HEK293 (cell line): Measurements from ENCODE around the gene HOXA4.

ENCODE experiments used
- GLIS1 ChIP-seq: fragments of 450-650 bp; formaldehyde crosslinking; IDR thresholded peaks from 2 replicates; pipeline ENCODE4 v1.5.1; 2016; ENCODE audit warnings: missing biosample characterization, missing genetic modification characterization
- GLIS2 ChIP-seq: fragments of 450-650 bp; formaldehyde crosslinking; IDR thresholded peaks from 2 replicates; pipeline ENCODE4 v1.5.1; 2016; ENCODE audit warnings: missing biosample characterization, missing genetic modification characterization
- KLF8 ChIP-seq: fragments of 450-650 bp; formaldehyde crosslinking; IDR thresholded peaks from 2 replicates; pipeline ENCODE4 v1.5.1; 2016; ENCODE audit warnings: missing biosample characterization, missing genetic modification characterization
- MEIS1 ChIP-seq: sonication (generic); formaldehyde crosslinking; IDR thresholded peaks from 2 replicates; pipeline ENCODE4 v1.8.1; 2022; ENCODE audit warnings: missing genetic modification reagents, mild to moderate bottlenecking, borderline replicate concordance
- ZBTB48 ChIP-seq: fragments of 450-650 bp; formaldehyde crosslinking; IDR thresholded peaks from 2 replicates; pipeline ENCODE4 v1.5.1; 2016; ENCODE audit warnings: missing biosample characterization, missing genetic modification characterization
- ZNF324 ChIP-seq: fragments of 450-650 bp; formaldehyde crosslinking; IDR thresholded peaks from 2 replicates; pipeline ENCODE4 v1.5.1; 2016; ENCODE audit warnings: missing biosample characterization, missing genetic modification characterization
- ZNF391 ChIP-seq: fragments of 450-650 bp; formaldehyde crosslinking; IDR thresholded peaks from 2 replicates; pipeline ENCODE4 v1.5.1; 2016; ENCODE audit warnings: low read depth, missing biosample characterization, missing genetic modification characterization, borderline replicate concordance
- ZNF529 ChIP-seq: fragments of 450-650 bp; formaldehyde crosslinking; IDR thresholded peaks from 2 replicates; pipeline ENCODE4 v1.5.1; 2017; ENCODE audit warnings: missing genetic modification characterization, missing biosample characterization; ENCODE audit not compliant: insufficient replicate concordance
- ZNF558 ChIP-seq: fragments of 450-650 bp; formaldehyde crosslinking; IDR thresholded peaks from 2 replicates; pipeline ENCODE4 v1.5.1; 2016; ENCODE audit warnings: missing biosample characterization, missing genetic modification characterization
- ZNF626 ChIP-seq: fragments of 450-650 bp; sonication (Bioruptor Pico); formaldehyde crosslinking; IDR thresholded peaks from 2 replicates; pipeline ENCODE4 v1.5.1; 2018; ENCODE audit warnings: missing biosample characterization, missing genetic modification characterization, inconsistent platforms
- ZNF707 ChIP-seq: fragments of 450-650 bp; formaldehyde crosslinking; IDR thresholded peaks from 2 replicates; pipeline ENCODE4 v1.5.1; 2016; ENCODE audit warnings: missing biosample characterization, missing genetic modification characterization
- ZNF768 ChIP-seq: fragments of 450-650 bp; formaldehyde crosslinking; IDR thresholded peaks from 2 replicates; pipeline ENCODE4 v1.5.1; 2018; ENCODE audit warnings: missing biosample characterization, mild to moderate bottlenecking, missing genetic modification characterization
- ZSCAN23 ChIP-seq: fragments of 450-650 bp; formaldehyde crosslinking; IDR thresholded peaks from 2 replicates; pipeline ENCODE4 v1.5.1; 2016; ENCODE audit warnings: missing biosample characterization, missing genetic modification characterization
- ZSCAN30 ChIP-seq: fragments of 450-650 bp; IDR thresholded peaks from 2 replicates; pipeline ENCODE4 v1.5.1; 2018; ENCODE audit warnings: missing biosample characterization, mild to moderate bottlenecking, missing genetic modification characterization, moderate library complexity
- TF ChIP-seq, protein P1 (sequence below): fragments of 450-650 bp; formaldehyde crosslinking; IDR thresholded peaks from 2 replicates; pipeline ENCODE4 v1.5.1; 2016; ENCODE audit warnings: missing biosample characterization, missing genetic modification characterization
- TF ChIP-seq, protein P2 (sequence below): fragments of 450-650 bp; formaldehyde crosslinking; optimal IDR thresholded peaks from 2 replicates; pipeline ENCODE3; 2016; ENCODE audit warnings: missing biosample characterization, mild to moderate bottlenecking, missing genetic modification characterization
- TF ChIP-seq, protein P3 (sequence below): fragments of 450-650 bp; formaldehyde crosslinking; IDR thresholded peaks from 2 replicates; pipeline ENCODE4 v1.5.1; 2016; ENCODE audit warnings: missing biosample characterization, missing genetic modification characterization, borderline replicate concordance
- TF ChIP-seq, protein P4 (sequence below): IDR thresholded peaks from 2 replicates; pipeline ENCODE4 v1.6.1; 2011; ENCODE audit warnings: mild to moderate bottlenecking, low read depth, low read length, borderline replicate concordance
- TF ChIP-seq, protein P5 (sequence below): fragments of 450-650 bp; formaldehyde crosslinking; IDR thresholded peaks from 2 replicates; pipeline ENCODE4 v1.5.1; 2016; ENCODE audit warnings: missing biosample characterization, missing genetic modification characterization
- TF ChIP-seq, protein P6 (sequence below): fragments of 450-650 bp; formaldehyde crosslinking; IDR thresholded peaks from 2 replicates; pipeline ENCODE4 v1.5.1; 2016; ENCODE audit warnings: missing biosample characterization, missing genetic modification characterization
- TF ChIP-seq, protein P7 (sequence below): fragments of 450-650 bp; formaldehyde crosslinking; IDR thresholded peaks from 2 replicates; pipeline ENCODE4 v1.5.1; 2016; ENCODE audit warnings: missing biosample characterization, missing genetic modification characterization, borderline replicate concordance

HOXA4 gene

DNA sequence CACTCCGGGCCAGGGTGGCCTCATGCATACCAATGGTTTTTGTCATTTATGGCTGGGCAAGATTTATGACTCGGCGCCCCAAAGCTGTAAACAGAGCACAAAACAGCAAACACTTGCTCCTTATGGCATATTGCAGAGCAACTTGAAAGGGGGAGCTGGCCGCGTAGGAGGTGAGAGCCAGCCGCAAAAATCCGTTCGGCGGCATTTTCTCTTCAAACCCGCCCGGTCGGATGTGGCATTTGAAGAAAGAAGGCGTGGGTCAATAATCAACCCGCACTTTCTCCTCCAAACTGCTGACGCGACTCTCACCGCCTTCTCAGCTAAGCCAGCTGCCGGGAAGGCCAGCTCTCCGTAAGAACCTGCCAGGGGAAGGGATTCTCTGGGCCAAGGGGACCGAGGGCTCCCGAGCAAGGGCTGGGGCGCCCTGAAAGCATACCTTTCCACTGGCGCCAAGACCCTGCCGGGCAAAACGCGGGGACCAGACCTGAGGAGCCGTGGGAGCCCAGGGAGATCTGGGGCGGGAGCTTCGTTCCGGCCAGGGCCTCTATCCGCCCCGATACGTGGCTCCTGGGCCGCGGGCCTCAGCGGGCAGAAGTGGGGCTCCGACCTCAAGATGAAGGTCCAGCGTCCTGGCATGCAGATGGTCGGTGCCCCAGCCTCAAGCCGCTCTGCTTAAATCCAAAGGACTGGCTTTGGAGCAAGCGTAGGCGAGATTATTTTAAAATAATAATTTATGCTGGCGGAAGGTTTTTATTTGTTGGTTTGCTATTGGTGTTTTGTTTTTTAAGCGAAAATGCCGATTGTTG is 15.1 kb downstream of the HOXA4 start (continued):
- TF ChIP-seq ZBTB48 (tag by site-specific recombination) = peak; percentile 34; the same call in 1 of the 2 replicates
- TF ChIP-seq ZNF324 (tag by site-specific recombination) = no peak
- TF ChIP-seq, protein P1, sequence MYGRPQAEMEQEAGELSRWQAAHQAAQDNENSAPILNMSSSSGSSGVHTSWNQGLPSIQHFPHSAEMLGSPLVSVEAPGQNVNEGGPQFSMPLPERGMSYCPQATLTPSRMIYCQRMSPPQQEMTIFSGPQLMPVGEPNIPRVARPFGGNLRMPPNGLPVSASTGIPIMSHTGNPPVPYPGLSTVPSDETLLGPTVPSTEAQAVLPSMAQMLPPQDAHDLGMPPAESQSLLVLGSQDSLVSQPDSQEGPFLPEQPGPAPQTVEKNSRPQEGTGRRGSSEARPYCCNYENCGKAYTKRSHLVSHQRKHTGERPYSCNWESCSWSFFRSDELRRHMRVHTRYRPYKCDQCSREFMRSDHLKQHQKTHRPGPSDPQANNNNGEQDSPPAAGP = peak; percentile 74; the same call in 1 of the 2 replicates
- peak; percentile 79 for TF ChIP-seq ZSCAN30 (tag by site-specific recombination)
- no peak for TF ChIP-seq ZNF391
- TF ChIP-seq, protein P2, sequence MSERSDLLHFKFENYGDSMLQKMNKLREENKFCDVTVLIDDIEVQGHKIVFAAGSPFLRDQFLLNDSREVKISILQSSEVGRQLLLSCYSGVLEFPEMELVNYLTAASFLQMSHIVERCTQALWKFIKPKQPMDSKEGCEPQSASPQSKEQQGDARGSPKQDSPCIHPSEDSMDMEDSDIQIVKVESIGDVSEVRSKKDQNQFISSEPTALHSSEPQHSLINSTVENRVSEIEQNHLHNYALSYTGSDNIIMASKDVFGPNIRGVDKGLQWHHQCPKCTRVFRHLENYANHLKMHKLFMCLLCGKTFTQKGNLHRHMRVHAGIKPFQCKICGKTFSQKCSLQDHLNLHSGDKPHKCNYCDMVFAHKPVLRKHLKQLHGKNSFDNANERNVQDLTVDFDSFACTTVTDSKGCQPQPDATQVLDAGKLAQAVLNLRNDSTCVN (tag by site-specific recombination) = peak; percentile 13
- TF ChIP-seq MEIS1 (CRISPR knock-in tag) = peak; percentile 92
- TF ChIP-seq, protein P3, sequence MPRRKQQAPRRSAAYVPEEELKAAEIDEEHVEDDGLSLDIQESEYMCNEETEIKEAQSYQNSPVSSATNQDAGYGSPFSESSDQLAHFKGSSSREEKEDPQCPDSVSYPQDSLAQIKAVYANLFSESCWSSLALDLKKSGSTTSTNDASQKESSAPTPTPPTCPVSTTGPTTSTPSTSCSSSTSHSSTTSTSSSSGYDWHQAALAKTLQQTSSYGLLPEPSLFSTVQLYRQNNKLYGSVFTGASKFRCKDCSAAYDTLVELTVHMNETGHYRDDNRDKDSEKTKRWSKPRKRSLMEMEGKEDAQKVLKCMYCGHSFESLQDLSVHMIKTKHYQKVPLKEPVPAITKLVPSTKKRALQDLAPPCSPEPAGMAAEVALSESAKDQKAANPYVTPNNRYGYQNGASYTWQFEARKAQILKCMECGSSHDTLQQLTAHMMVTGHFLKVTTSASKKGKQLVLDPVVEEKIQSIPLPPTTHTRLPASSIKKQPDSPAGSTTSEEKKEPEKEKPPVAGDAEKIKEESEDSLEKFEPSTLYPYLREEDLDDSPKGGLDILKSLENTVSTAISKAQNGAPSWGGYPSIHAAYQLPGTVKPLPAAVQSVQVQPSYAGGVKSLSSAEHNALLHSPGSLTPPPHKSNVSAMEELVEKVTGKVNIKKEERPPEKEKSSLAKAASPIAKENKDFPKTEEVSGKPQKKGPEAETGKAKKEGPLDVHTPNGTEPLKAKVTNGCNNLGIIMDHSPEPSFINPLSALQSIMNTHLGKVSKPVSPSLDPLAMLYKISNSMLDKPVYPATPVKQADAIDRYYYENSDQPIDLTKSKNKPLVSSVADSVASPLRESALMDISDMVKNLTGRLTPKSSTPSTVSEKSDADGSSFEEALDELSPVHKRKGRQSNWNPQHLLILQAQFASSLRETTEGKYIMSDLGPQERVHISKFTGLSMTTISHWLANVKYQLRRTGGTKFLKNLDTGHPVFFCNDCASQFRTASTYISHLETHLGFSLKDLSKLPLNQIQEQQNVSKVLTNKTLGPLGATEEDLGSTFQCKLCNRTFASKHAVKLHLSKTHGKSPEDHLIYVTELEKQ (tag by site-specific recombination) = peak; percentile 81
- TF ChIP-seq, protein P4, sequence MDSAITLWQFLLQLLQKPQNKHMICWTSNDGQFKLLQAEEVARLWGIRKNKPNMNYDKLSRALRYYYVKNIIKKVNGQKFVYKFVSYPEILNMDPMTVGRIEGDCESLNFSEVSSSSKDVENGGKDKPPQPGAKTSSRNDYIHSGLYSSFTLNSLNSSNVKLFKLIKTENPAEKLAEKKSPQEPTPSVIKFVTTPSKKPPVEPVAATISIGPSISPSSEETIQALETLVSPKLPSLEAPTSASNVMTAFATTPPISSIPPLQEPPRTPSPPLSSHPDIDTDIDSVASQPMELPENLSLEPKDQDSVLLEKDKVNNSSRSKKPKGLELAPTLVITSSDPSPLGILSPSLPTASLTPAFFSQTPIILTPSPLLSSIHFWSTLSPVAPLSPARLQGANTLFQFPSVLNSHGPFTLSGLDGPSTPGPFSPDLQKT = no peak
- TF ChIP-seq ZNF626 (tag by site-specific recombination) = no peak
- TF ChIP-seq, protein P5, sequence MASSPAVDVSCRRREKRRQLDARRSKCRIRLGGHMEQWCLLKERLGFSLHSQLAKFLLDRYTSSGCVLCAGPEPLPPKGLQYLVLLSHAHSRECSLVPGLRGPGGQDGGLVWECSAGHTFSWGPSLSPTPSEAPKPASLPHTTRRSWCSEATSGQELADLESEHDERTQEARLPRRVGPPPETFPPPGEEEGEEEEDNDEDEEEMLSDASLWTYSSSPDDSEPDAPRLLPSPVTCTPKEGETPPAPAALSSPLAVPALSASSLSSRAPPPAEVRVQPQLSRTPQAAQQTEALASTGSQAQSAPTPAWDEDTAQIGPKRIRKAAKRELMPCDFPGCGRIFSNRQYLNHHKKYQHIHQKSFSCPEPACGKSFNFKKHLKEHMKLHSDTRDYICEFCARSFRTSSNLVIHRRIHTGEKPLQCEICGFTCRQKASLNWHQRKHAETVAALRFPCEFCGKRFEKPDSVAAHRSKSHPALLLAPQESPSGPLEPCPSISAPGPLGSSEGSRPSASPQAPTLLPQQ = no peak
- TF ChIP-seq, protein P6, sequence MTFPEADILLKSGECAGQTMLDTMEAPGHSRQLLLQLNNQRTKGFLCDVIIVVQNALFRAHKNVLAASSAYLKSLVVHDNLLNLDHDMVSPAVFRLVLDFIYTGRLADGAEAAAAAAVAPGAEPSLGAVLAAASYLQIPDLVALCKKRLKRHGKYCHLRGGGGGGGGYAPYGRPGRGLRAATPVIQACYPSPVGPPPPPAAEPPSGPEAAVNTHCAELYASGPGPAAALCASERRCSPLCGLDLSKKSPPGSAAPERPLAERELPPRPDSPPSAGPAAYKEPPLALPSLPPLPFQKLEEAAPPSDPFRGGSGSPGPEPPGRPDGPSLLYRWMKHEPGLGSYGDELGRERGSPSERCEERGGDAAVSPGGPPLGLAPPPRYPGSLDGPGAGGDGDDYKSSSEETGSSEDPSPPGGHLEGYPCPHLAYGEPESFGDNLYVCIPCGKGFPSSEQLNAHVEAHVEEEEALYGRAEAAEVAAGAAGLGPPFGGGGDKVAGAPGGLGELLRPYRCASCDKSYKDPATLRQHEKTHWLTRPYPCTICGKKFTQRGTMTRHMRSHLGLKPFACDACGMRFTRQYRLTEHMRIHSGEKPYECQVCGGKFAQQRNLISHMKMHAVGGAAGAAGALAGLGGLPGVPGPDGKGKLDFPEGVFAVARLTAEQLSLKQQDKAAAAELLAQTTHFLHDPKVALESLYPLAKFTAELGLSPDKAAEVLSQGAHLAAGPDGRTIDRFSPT (tag by site-specific recombination) = 0 out of 2 replicates have a peak, but pooled peaks have one; percentile 33
- TF ChIP-seq GLIS2 = no peak
- TF ChIP-seq ZNF529 (tag by site-specific recombination) = no peak
- no peak for TF ChIP-seq KLF8 (tag by site-specific recombination)
- 0 out of 2 replicates have a peak, but pooled peaks have one; percentile 31 for TF ChIP-seq ZSCAN23
- TF ChIP-seq ZNF768 (tag by site-specific recombination) = no peak
- TF ChIP-seq ZNF707 (tag by site-specific recombination) = no peak
- peak; percentile 74 for TF ChIP-seq GLIS1 (tag by site-specific recombination)
- TF ChIP-seq, protein P7, sequence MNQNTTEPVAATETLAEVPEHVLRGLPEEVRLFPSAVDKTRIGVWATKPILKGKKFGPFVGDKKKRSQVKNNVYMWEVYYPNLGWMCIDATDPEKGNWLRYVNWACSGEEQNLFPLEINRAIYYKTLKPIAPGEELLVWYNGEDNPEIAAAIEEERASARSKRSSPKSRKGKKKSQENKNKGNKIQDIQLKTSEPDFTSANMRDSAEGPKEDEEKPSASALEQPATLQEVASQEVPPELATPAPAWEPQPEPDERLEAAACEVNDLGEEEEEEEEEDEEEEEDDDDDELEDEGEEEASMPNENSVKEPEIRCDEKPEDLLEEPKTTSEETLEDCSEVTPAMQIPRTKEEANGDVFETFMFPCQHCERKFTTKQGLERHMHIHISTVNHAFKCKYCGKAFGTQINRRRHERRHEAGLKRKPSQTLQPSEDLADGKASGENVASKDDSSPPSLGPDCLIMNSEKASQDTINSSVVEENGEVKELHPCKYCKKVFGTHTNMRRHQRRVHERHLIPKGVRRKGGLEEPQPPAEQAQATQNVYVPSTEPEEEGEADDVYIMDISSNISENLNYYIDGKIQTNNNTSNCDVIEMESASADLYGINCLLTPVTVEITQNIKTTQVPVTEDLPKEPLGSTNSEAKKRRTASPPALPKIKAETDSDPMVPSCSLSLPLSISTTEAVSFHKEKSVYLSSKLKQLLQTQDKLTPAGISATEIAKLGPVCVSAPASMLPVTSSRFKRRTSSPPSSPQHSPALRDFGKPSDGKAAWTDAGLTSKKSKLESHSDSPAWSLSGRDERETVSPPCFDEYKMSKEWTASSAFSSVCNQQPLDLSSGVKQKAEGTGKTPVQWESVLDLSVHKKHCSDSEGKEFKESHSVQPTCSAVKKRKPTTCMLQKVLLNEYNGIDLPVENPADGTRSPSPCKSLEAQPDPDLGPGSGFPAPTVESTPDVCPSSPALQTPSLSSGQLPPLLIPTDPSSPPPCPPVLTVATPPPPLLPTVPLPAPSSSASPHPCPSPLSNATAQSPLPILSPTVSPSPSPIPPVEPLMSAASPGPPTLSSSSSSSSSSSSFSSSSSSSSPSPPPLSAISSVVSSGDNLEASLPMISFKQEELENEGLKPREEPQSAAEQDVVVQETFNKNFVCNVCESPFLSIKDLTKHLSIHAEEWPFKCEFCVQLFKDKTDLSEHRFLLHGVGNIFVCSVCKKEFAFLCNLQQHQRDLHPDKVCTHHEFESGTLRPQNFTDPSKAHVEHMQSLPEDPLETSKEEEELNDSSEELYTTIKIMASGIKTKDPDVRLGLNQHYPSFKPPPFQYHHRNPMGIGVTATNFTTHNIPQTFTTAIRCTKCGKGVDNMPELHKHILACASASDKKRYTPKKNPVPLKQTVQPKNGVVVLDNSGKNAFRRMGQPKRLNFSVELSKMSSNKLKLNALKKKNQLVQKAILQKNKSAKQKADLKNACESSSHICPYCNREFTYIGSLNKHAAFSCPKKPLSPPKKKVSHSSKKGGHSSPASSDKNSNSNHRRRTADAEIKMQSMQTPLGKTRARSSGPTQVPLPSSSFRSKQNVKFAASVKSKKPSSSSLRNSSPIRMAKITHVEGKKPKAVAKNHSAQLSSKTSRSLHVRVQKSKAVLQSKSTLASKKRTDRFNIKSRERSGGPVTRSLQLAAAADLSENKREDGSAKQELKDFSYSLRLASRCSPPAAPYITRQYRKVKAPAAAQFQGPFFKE = no peak
- TF ChIP-seq ZNF558 = no peak
